Erythroblast (primary cell): ENCODE measurements around the gene PGP.

ENCODE experiments used
- GATA1 ChIP-seq: IDR thresholded peaks from 2 replicates; pipeline ENCODE4 v1.6.1; 2011; ENCODE audit warnings: low read depth, mild to moderate bottlenecking, control low read depth, low read length, moderate library complexity
- POLR2A ChIP-seq: IDR thresholded peaks from 2 replicates; pipeline ENCODE4 v1.6.1; 2011; ENCODE audit warnings: mild to moderate bottlenecking, low read length

- TF ChIP-seq POLR2A (no peak), GATA1 (no peak)
Measured at GRCh38 chr16:2177101-2177500, 37.5 kb downstream of the PGP start.
